ENCODE measurements around the gene SPSB4.

DNA sequence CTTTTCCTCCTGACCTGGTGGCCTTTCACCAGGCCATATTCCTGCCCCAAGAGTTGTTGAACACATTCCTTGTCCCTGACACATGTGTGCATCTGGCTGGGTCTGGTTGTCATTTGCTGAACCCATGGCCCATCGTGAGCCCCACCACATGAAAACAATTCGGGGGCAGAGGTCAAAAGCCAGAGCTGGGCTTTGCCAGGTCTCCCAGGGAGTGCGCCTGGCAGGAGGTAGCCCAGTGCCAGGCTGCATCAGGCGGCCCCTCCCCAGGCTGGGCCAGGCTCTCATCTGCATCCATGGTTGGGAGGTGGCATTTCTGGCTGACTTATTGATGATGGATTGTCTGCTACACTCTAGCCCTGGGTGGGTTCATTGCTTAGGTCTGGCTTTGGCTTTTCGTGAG lies 30.9 kb downstream of the SPSB4 start:
- TF ChIP-seq, protein P1, sequence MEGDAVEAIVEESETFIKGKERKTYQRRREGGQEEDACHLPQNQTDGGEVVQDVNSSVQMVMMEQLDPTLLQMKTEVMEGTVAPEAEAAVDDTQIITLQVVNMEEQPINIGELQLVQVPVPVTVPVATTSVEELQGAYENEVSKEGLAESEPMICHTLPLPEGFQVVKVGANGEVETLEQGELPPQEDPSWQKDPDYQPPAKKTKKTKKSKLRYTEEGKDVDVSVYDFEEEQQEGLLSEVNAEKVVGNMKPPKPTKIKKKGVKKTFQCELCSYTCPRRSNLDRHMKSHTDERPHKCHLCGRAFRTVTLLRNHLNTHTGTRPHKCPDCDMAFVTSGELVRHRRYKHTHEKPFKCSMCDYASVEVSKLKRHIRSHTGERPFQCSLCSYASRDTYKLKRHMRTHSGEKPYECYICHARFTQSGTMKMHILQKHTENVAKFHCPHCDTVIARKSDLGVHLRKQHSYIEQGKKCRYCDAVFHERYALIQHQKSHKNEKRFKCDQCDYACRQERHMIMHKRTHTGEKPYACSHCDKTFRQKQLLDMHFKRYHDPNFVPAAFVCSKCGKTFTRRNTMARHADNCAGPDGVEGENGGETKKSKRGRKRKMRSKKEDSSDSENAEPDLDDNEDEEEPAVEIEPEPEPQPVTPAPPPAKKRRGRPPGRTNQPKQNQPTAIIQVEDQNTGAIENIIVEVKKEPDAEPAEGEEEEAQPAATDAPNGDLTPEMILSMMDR (IDR thresholded peaks at IDR 0.05; ENCODE audit: low read length): no peak
- TF ChIP-seq EZH2 (optimal IDR thresholded peaks at IDR 0.05; ENCODE audit: low read depth, low read length): no peak

Measured in MM.1S (cell line).